ENCODE data around the gene LINGO1. TPM values are rescaled to one million over a fixed set of nuclear protein-coding genes. Genes with fewer than 3 reads are reported as not detected.

The LINGO1 gene
- total RNA-seq, 1 experiment from 2014 or later = not detected

- no peak for DNase-seq (ENCODE audit: low read depth in 1 of 2, low spot score in 2 of 2)
- H3K36me3 ChIP-seq = no peaks in the 10 kb centered on the region
- 0 out of 2 replicates have a peak, but pooled peaks cover 7% of the 10 kb centered on the region for H3K27me3 ChIP-seq (replicated peaks)
- H3K4me1 ChIP-seq (replicated peaks) = no peaks in the 10 kb centered on the region
- H3K4me3 ChIP-seq = no peak overlapping the region
- no peaks in the 10 kb centered on the region for H3K9me3 ChIP-seq (replicated peaks)
- no peak overlapping the region for H3K27ac ChIP-seq
Observed at GRCh38 chr15:77622934-77623754, 9.6 kb downstream of the LINGO1 start.

- Histone ChIP-seq H3K36me3 (no peaks in the 10 kb centered on the region), H3K9me3 (replicated peaks) (no peaks in the 10 kb centered on the region), H3K27ac (no peak overlapping the region), H3K4me1 (replicated peaks) (no peaks in the 10 kb centered on the region), H3K27me3 (replicated peaks) (0 out of 2 replicates have a peak, but pooled peaks cover 4% of the 10 kb centered on the region), H3K4me3 (no peak overlapping the region)
- no peak for DNase-seq (ENCODE audit: low read depth in 1 of 2, low spot score in 2 of 2)
Observed at GRCh38 chr15:77622209-77622933, 10.3 kb downstream of the LINGO1 start.

- H3K9me3 ChIP-seq (replicated peaks) = no peaks in the 10 kb centered on the region
- H3K4me3 ChIP-seq = no peak overlapping the region
- no peaks in the 10 kb centered on the region for H3K4me1 ChIP-seq (replicated peaks)
- no peaks in the 10 kb centered on the region for H3K36me3 ChIP-seq
- DNase-seq (ENCODE audit: low read depth in 1 of 2, low spot score in 2 of 2) = no peak
- 0 out of 2 replicates have a peak, but pooled peaks cover 4% of the 10 kb centered on the region for H3K27me3 ChIP-seq (replicated peaks)
- no peak overlapping the region for H3K27ac ChIP-seq
Observed at GRCh38 chr15:77621847-77622208, 10.9 kb downstream of the LINGO1 start.

- Histone ChIP-seq H3K9me3 (replicated peaks) (no peaks in the 10 kb centered on the region), H3K27me3 (replicated peaks) (0 out of 2 replicates have a peak, but pooled peaks cover under 1% of the 10 kb centered on the region), H3K4me1 (replicated peaks) (no peaks in the 10 kb centered on the region), H3K4me3 (no peak overlapping the region), H3K27ac (no peak overlapping the region), H3K36me3 (no peaks in the 10 kb centered on the region)
- DNase-seq (ENCODE audit: low read depth in 1 of 2, low spot score in 2 of 2) = no peak
Observed at GRCh38 chr15:77620960-77621647, 11.6 kb downstream of the LINGO1 start.

- no peak for DNase-seq (ENCODE audit: low read depth in 1 of 2, low spot score in 2 of 2)
Observed at GRCh38 chr15:77620297-77620696, 12.4 kb downstream of the LINGO1 start.

GRCh38 chr15:77619883-77620282, 12.8 kb downstream of the LINGO1 start:
- Histone ChIP-seq H3K27ac (no peak overlapping the region), H3K9me3 (replicated peaks) (no peaks in the 10 kb centered on the region), H3K4me1 (replicated peaks) (no peaks in the 10 kb centered on the region), H3K4me3 (no peak overlapping the region), H3K36me3 (no peaks in the 10 kb centered on the region), H3K27me3 (replicated peaks) (no peaks in the 10 kb centered on the region)
- DNase-seq (ENCODE audit: low read depth in 1 of 2, low spot score in 2 of 2) = no peak

More at GRCh38 chr15:77620297-77620696, 12.4 kb downstream of the LINGO1 start:
- no peaks in the 10 kb centered on the region for H3K9me3 ChIP-seq (replicated peaks)
- no peak overlapping the region for H3K4me3 ChIP-seq
- no peak overlapping the region for H3K27ac ChIP-seq
- H3K4me1 ChIP-seq (replicated peaks) = no peaks in the 10 kb centered on the region
- H3K27me3 ChIP-seq (replicated peaks) = no peaks in the 10 kb centered on the region
- H3K36me3 ChIP-seq = no peaks in the 10 kb centered on the region

- Histone ChIP-seq H3K4me1 (replicated peaks) (no peaks in the 10 kb centered on the region), H3K9me3 (replicated peaks) (no peaks in the 10 kb centered on the region), H3K4me3 (no peak overlapping the region), H3K27ac (no peak overlapping the region), H3K27me3 (replicated peaks) (no peaks in the 10 kb centered on the region), H3K36me3 (no peaks in the 10 kb centered on the region)
- DNase-seq (ENCODE audit: low read depth in 1 of 2, low spot score in 2 of 2) = no peak
Observed at GRCh38 chr15:77617476-77618230, 15.1 kb downstream of the LINGO1 start.

GRCh38 chr15:77616072-77616471, 16.6 kb downstream of the LINGO1 start:
- no peak overlapping the region for H3K4me3 ChIP-seq

GRCh38 chr15:77615472-77615871, 17.2 kb downstream of the LINGO1 start:
- H3K9me3 ChIP-seq (replicated peaks) = no peaks in the 10 kb centered on the region
- H3K4me1 ChIP-seq (replicated peaks) = no peaks in the 10 kb centered on the region
- no peak overlapping the region for H3K27ac ChIP-seq
- H3K27me3 ChIP-seq (replicated peaks) = no peaks in the 10 kb centered on the region
- no peaks in the 10 kb centered on the region for H3K36me3 ChIP-seq
- no peak overlapping the region for H3K4me3 ChIP-seq
- no peak for DNase-seq (ENCODE audit: low read depth in 1 of 2, low spot score in 2 of 2)

More at GRCh38 chr15:77616072-77616471, 16.6 kb downstream of the LINGO1 start:
- Histone ChIP-seq H3K27me3 (replicated peaks) (no peaks in the 10 kb centered on the region), H3K4me1 (replicated peaks) (no peaks in the 10 kb centered on the region), H3K36me3 (no peaks in the 10 kb centered on the region), H3K27ac (no peak overlapping the region), H3K9me3 (replicated peaks) (no peaks in the 10 kb centered on the region)
- DNase-seq (ENCODE audit: low read depth in 1 of 2, low spot score in 2 of 2) = no peak

- Histone ChIP-seq H3K27me3 (replicated peaks) (no peaks in the 10 kb centered on the region), H3K9me3 (replicated peaks) (no peaks in the 10 kb centered on the region), H3K4me3 (no peak overlapping the region), H3K36me3 (no peaks in the 10 kb centered on the region), H3K27ac (no peak overlapping the region), H3K4me1 (replicated peaks) (no peaks in the 10 kb centered on the region)
- DNase-seq (ENCODE audit: low read depth in 1 of 2, low spot score in 2 of 2) = no peak
Observed at GRCh38 chr15:77614251-77614806, 18.4 kb downstream of the LINGO1 start.

- Histone ChIP-seq H3K27ac (no peak overlapping the region), H3K27me3 (replicated peaks) (no peaks in the 10 kb centered on the region), H3K36me3 (no peaks in the 10 kb centered on the region), H3K9me3 (replicated peaks) (no peaks in the 10 kb centered on the region), H3K4me1 (replicated peaks) (no peaks in the 10 kb centered on the region), H3K4me3 (no peak overlapping the region)
- DNase-seq (ENCODE audit: low read depth in 1 of 2, low spot score in 2 of 2) = no peak
Observed at GRCh38 chr15:77613814-77614213, 18.9 kb downstream of the LINGO1 start.

- DNase-seq (ENCODE audit: low read depth in 1 of 2, low spot score in 2 of 2) = no peak
- Histone ChIP-seq H3K27me3 (replicated peaks) (no peaks in the 10 kb centered on the region), H3K36me3 (no peaks in the 10 kb centered on the region), H3K4me1 (replicated peaks) (no peaks in the 10 kb centered on the region), H3K9me3 (replicated peaks) (no peaks in the 10 kb centered on the region), H3K27ac (no peak overlapping the region), H3K4me3 (no peak overlapping the region)
Observed at GRCh38 chr15:77612958-77613601, 19.6 kb downstream of the LINGO1 start.

- Histone ChIP-seq H3K27me3 (replicated peaks) (no peaks in the 10 kb centered on the region), H3K36me3 (no peaks in the 10 kb centered on the region), H3K4me3 (no peak overlapping the region), H3K9me3 (replicated peaks) (no peaks in the 10 kb centered on the region), H3K4me1 (replicated peaks) (no peaks in the 10 kb centered on the region), H3K27ac (no peak overlapping the region)
- no peak for DNase-seq (ENCODE audit: low read depth in 1 of 2, low spot score in 2 of 2)
Observed at GRCh38 chr15:77611767-77612166, 20.9 kb downstream of the LINGO1 start.

Data from SJSA1 (cell line).